Activated naive CD4-positive, alpha-beta T cell treated with anti-CD3 and anti-CD28 coated beads, Interleukin-2, amount 50 U/mL, for 24 hours (primary cell): Measurements from ENCODE around the gene NBPF11.
"Not testable (repeated sequence)": the region's sequence is repeated elsewhere in the genome, so short reads cannot be mapped to it uniquely, and the experiment has no call there.

Experiments used
- H3K27ac Mint-ChIP-seq: one replicate; pipeline ENCODE4 v1.8.0; 2021; ENCODE audit warnings: mild to moderate bottlenecking, mixed read lengths
- H3K27me3 Mint-ChIP-seq: one replicate; pipeline ENCODE4 v1.8.0; 2021; ENCODE audit warnings: mixed read lengths
- H3K36me3 Mint-ChIP-seq: one replicate; pipeline ENCODE4 v1.8.0; 2021; ENCODE audit warnings: mixed read lengths
- H3K4me1 Mint-ChIP-seq: one replicate; pipeline ENCODE4 v1.8.0; 2021; ENCODE audit warnings: mixed read lengths
- H3K4me3 Mint-ChIP-seq: one replicate; pipeline ENCODE4 v1.8.0; 2021; ENCODE audit warnings: mild to moderate bottlenecking, mixed read lengths
- H3K9me3 Mint-ChIP-seq: one replicate; pipeline ENCODE4 v1.8.0; 2021; ENCODE audit warnings: mixed read lengths

Gene NBPF11

DNA sequence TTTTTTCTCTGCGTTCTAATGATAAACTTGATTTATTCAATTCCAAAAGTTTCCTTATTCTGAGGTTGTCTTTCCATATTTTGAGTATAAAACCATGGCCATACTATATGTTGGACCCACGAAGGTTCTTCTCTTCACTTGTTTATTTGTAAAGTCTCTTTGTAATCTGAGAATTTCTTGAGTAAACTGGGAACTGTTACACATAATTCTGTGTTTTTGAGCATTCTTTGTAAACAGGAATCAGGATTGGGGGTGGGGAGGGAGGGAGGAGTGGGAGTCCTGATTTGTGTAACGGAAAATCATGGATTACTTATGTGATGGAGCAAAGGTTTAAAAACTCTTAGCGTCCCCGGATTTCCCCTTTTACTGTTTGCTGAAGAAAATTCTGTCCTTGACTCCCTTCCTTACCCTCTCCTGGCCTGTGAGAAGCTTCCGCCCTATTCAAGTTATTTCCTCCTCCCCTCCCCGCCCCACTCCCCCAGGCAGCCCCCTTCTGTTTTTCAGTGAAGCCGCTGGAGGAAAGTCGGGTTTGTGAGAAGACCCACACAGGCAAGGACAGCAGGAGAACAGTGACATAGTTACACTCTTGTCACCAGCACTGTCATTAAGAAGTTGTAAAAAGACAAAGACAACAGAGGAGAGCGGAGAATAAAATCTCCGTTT is 6.4 kb upstream of the NBPF11 start:
- H3K4me1 Mint-ChIP-seq: peaks cover 12% of the 10 kb centered on the region
- no peak overlapping the region for H3K27ac Mint-ChIP-seq
- H3K36me3 Mint-ChIP-seq: no peaks in the 10 kb centered on the region
- H3K27me3 Mint-ChIP-seq: peaks cover 14% of the 10 kb centered on the region
- no peaks in the 10 kb centered on the region for H3K9me3 Mint-ChIP-seq
- H3K4me3 Mint-ChIP-seq: peak overlapping the region; percentile 56

- Mint-ChIP-seq H3K4me1 (peaks cover 14% of the 10 kb centered on the region), H3K4me3 (peak overlapping the region; percentile 56), H3K27me3 (peaks cover 14% of the 10 kb centered on the region)
- not testable (repeated sequence) for H3K27ac Mint-ChIP-seq, H3K36me3 Mint-ChIP-seq, H3K9me3 Mint-ChIP-seq
Observed at GRCh38 chr1:148157803-148158202, 5.7 kb upstream of the NBPF11 start.

GRCh38 chr1:148155494-148156275 is 3.6 kb upstream of the NBPF11 start:
- H3K4me1 Mint-ChIP-seq: peaks cover 20% of the 10 kb centered on the region
- H3K27ac Mint-ChIP-seq, H3K9me3 Mint-ChIP-seq, H3K36me3 Mint-ChIP-seq: not testable (repeated sequence)
- peaks cover 14% of the 10 kb centered on the region for H3K27me3 Mint-ChIP-seq
- H3K4me3 Mint-ChIP-seq: peak overlapping the region; percentile 15

- Mint-ChIP-seq H3K4me3 (peak overlapping the region; percentile 75), H3K27ac (peak overlapping the region; percentile 80), H3K4me1 (peaks cover 15% of the 10 kb centered on the region)
- not testable (repeated sequence) for H3K27me3 Mint-ChIP-seq, H3K9me3 Mint-ChIP-seq, H3K36me3 Mint-ChIP-seq
Observed at GRCh38 chr1:148152795-148153194, 714 bp upstream of the NBPF11 start.

GRCh38 chr1:148151371-148151819 is 686 bp downstream of the NBPF11 start:
- not testable (repeated sequence) for H3K9me3 Mint-ChIP-seq, H3K27ac Mint-ChIP-seq, H3K36me3 Mint-ChIP-seq, H3K27me3 Mint-ChIP-seq
- peak overlapping the region; percentile 96 for H3K4me3 Mint-ChIP-seq
- H3K4me1 Mint-ChIP-seq: peaks cover 15% of the 10 kb centered on the region

- not testable (repeated sequence) for H3K36me3 Mint-ChIP-seq, H3K27me3 Mint-ChIP-seq, H3K9me3 Mint-ChIP-seq, H3K27ac Mint-ChIP-seq
- Mint-ChIP-seq H3K4me1 (peaks cover 15% of the 10 kb centered on the region), H3K4me3 (peak overlapping the region; percentile 96)
Observed at GRCh38 chr1:148150945-148151344, 1.1 kb downstream of the NBPF11 start.

GRCh38 chr1:148150014-148150413 is 2.1 kb downstream of the NBPF11 start:
- not testable (repeated sequence) for H3K4me3 Mint-ChIP-seq, H3K9me3 Mint-ChIP-seq, H3K27ac Mint-ChIP-seq, H3K4me1 Mint-ChIP-seq, H3K36me3 Mint-ChIP-seq, H3K27me3 Mint-ChIP-seq

DNA sequence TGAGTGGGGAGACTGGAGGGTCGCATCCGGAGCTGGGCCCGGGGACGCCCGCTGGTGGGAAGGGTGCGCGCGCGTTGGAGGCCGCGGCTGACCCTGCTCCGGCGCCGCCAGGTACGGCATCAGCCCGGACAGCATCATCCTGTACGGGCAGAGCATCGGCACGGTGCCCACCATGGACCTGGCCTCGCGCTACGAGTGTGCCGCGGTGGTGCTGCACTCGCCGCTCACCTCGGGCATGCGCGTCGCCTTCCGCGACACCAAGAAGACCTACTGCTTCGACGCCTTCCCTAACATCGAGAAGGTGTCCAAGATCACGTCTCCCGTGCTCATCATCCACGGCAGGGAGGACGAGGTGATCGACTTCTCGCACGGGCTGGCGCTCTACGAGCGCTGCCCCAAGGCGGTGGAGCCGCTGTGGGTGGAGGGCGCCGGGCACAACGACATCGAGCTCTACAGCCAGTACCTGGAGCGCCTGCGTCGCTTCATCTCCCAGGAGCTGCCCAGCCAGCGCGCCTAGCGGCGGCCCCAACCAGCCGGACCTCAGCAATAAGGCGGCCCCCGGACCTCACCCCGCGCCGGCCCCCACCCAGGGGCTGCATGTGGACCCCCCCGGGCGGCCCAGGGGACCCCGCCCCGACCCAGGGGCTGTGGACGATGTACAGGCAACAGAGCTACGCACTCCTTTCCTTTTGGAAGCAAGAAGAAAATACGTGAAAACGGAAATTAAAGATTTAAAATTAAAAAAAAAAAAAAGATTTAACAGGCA is 2.8 kb downstream of the NBPF11 start:
- H3K4me3 Mint-ChIP-seq, H3K9me3 Mint-ChIP-seq, H3K27me3 Mint-ChIP-seq, H3K27ac Mint-ChIP-seq, H3K36me3 Mint-ChIP-seq, H3K4me1 Mint-ChIP-seq: not testable (repeated sequence)

- not testable (repeated sequence) for H3K4me1 Mint-ChIP-seq, H3K36me3 Mint-ChIP-seq, H3K9me3 Mint-ChIP-seq, H3K4me3 Mint-ChIP-seq, H3K27me3 Mint-ChIP-seq, H3K27ac Mint-ChIP-seq
Observed at GRCh38 chr1:148147052-148147838, 4.8 kb downstream of the NBPF11 start.

GRCh38 chr1:148146191-148146997 is 5.7 kb downstream of the NBPF11 start:
- not testable (repeated sequence) for H3K9me3 Mint-ChIP-seq, H3K36me3 Mint-ChIP-seq, H3K27me3 Mint-ChIP-seq, H3K27ac Mint-ChIP-seq, H3K4me1 Mint-ChIP-seq, H3K4me3 Mint-ChIP-seq

DNA sequence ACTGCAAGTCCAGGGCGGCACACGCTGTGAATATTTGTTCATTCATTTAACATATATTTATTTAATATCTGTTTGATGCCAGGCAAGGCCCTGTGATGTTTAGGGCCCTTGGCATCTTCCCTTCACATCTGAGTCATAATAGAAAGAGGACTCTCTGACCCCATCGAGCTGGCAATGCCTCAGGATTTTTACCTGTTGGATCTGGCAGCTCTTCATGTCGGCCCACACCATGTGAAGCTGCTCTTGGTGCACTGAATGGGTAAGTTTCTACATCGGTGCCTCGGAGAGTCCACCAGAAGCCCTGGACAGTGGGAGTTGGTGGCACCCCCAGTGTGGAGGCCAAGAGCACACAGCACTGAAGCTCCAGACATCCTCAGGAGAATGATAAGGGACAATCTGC is 8.9 kb downstream of the NBPF11 start:
- H3K4me1 Mint-ChIP-seq, H3K4me3 Mint-ChIP-seq, H3K27ac Mint-ChIP-seq, H3K27me3 Mint-ChIP-seq, H3K9me3 Mint-ChIP-seq, H3K36me3 Mint-ChIP-seq: not testable (repeated sequence)

DNA sequence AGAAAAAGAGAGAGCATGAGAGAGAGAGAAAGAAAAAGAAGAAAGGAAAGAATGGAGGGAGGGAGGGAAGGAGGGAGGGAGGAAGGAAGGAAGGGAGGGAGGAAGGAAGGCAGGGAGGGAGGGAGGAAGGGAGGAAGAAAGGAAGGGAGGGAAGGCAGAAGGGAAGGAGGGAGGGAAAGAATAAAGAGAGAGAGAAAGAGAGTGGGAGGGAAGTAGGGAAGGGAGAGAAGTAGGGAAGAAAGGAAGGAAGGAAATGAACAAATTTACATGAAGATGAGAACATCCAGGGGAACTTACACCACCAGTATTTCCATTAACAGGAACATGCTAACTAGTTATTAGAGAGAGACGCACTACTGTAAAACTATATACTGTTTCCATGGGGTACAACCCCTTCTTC is 10.1 kb downstream of the NBPF11 start:
- not testable (repeated sequence) for H3K4me1 Mint-ChIP-seq, H3K4me3 Mint-ChIP-seq, H3K36me3 Mint-ChIP-seq, H3K27ac Mint-ChIP-seq, H3K9me3 Mint-ChIP-seq, H3K27me3 Mint-ChIP-seq

GRCh38 chr1:148138606-148139005 is 13.5 kb downstream of the NBPF11 start:
- not testable (repeated sequence) for H3K4me1 Mint-ChIP-seq, H3K27ac Mint-ChIP-seq, H3K9me3 Mint-ChIP-seq, H3K36me3 Mint-ChIP-seq, H3K4me3 Mint-ChIP-seq, H3K27me3 Mint-ChIP-seq

GRCh38 chr1:148122341-148122740 is 29.7 kb downstream of the NBPF11 start:
- not testable (repeated sequence) for H3K27ac Mint-ChIP-seq, H3K4me3 Mint-ChIP-seq, H3K9me3 Mint-ChIP-seq, H3K36me3 Mint-ChIP-seq, H3K27me3 Mint-ChIP-seq, H3K4me1 Mint-ChIP-seq

DNA sequence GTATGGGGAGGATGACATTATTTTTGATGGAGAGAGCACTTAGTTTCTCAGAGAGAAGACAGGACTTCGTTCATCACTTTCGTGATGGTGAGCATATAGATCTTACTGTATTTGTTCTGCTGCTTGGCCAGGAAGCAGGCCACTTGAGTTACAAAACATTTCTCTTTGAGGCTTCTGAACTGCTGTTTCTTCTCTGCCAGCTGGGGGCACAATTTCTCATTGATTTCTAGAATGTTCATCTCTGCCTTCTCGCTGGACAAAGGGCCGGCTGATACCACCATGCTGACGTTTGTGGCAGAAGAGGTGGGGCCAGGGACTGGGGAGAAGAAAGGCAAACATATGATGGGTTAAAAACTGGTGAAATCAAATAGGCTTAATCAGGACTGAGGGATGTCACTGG is 31.7 kb downstream of the NBPF11 start:
- H3K9me3 Mint-ChIP-seq, H3K4me3 Mint-ChIP-seq, H3K27ac Mint-ChIP-seq: not testable (repeated sequence)

More for the DNA sequence above, 31.7 kb downstream of the NBPF11 start:
- H3K4me1 Mint-ChIP-seq, H3K36me3 Mint-ChIP-seq, H3K27me3 Mint-ChIP-seq: not testable (repeated sequence)
